BLaER1 (cell line): ENCODE measurements around the gene GSTP1.

Source experiments
- H3K27ac ChIP-seq: shearing (Covaris generic); formaldehyde crosslinking; 2 replicates; pipeline ENCODE4 v1.8.1; 2022
- H3K27me3 ChIP-seq: shearing (Covaris generic); formaldehyde crosslinking; 2 replicates; pipeline ENCODE4 v1.8.1; 2022
- H3K36me3 ChIP-seq: shearing (Covaris generic); formaldehyde crosslinking; 2 replicates; pipeline ENCODE4 v1.8.1; 2022
- H3K4me1 ChIP-seq: shearing (Covaris generic); formaldehyde crosslinking; 2 replicates; pipeline ENCODE4 v1.8.1; 2022
- H3K4me2 ChIP-seq: shearing (Covaris generic); formaldehyde crosslinking; 2 replicates; pipeline ENCODE4 v1.8.1; 2022
- H3K4me3 ChIP-seq: shearing (Covaris generic); formaldehyde crosslinking; 2 replicates; pipeline ENCODE4 v1.8.1; 2022
- H3K9ac ChIP-seq: shearing (Covaris generic); formaldehyde crosslinking; 2 replicates; pipeline ENCODE4 v1.8.1; 2022
- H3K9me3 ChIP-seq: shearing (Covaris generic); formaldehyde crosslinking; 2 replicates; pipeline ENCODE4 v1.8.1; 2022
- H4K20me1 ChIP-seq: shearing (Covaris generic); formaldehyde crosslinking; 2 replicates; pipeline ENCODE4 v1.8.1; 2022
- Cebpa-rat ChIP-seq: shearing (Covaris generic); IDR thresholded peaks from 2 replicates; pipeline ENCODE4 v1.8.1; 2022

The GSTP1 gene

DNA sequence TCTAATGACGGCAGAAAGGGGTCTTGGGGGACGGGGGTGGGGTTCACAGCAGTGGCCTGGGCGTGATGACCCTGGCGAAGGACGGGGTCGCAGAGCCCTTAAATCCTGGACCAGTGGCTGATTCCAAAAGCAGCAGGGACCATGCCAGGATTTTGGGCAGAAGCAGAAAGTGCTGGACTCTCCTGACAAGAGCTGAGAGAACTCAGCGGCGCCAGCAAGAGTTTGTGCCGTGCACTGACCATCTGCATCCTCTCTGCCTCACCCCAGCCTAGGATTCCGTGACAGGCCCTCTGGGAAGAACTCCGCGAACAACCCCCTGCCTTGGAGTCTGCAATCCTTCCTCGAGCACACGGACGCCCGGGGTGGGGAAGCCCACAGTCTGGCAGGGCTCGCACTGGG, 22.5 kb downstream of the GSTP1 start:
- Histone ChIP-seq H3K9ac (peak overlapping the region; percentile 95), H3K4me1 (peaks cover 30% of the 10 kb centered on the region), H3K27ac (peak overlapping the region; percentile 42), H3K9me3 (no peaks in the 10 kb centered on the region), H4K20me1 (peaks cover 5% of the 10 kb centered on the region; the same call in 1 of the 2 replicates), H3K4me3 (peak overlapping the region; percentile 98), H3K27me3 (peaks cover 7% of the 10 kb centered on the region; the same call in 1 of the 2 replicates), H3K4me2 (peak overlapping the region; percentile 96), H3K36me3 (peaks cover 29% of the 10 kb centered on the region)
- no peak for TF ChIP-seq Cebpa-rat

GRCh38 chr11:67606492-67607295, 23.1 kb downstream of the GSTP1 start, which contains the start of gene NDUFV1:
Gene NDUFV1, plus strand, starts transcription at chr11:67606936. Its CDS starts 69 bp downstream, at chr11:67607005.
- peaks cover 5% of the 10 kb centered on the region; the same call in 1 of the 2 replicates for H4K20me1 ChIP-seq
- no peak for TF ChIP-seq Cebpa-rat

DNA sequence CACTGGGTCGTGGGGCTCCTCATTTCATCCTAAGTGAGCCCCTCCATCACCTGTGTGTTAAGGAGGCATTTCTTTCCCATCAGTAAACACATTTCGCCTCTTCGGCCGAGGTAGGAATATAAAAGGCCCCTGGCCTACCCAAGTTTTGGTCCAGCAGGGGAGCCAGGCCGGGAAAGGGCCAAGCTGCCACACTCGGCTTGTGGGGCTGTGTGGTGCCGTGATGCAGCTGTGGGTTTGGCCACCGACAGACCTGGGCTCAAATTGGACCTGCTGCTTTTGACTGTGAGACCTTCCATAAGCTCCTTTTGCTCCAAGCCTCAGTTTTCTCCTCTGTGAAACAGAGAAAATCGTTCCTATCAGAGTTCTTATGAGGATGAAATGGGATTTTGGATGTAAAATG, 23.9 kb downstream of the GSTP1 start:
- no peak for TF ChIP-seq Cebpa-rat
- peaks cover 5% of the 10 kb centered on the region; the same call in 1 of the 2 replicates for H4K20me1 ChIP-seq
- peak overlapping the region; percentile 95 for H3K9ac ChIP-seq
- peaks cover 7% of the 10 kb centered on the region; the same call in 1 of the 2 replicates for H3K27me3 ChIP-seq
- peak overlapping the region; percentile 85 for H3K27ac ChIP-seq
- H3K4me3 ChIP-seq: peak overlapping the region; percentile 98
- H3K4me1 ChIP-seq: peaks cover 38% of the 10 kb centered on the region
- no peaks in the 10 kb centered on the region for H3K9me3 ChIP-seq
- peaks cover 44% of the 10 kb centered on the region for H3K36me3 ChIP-seq
- H3K4me2 ChIP-seq: peak overlapping the region; percentile 96

More at GRCh38 chr11:67606492-67607295, 23.1 kb downstream of the GSTP1 start, which contains the start of gene NDUFV1:
- H3K27ac ChIP-seq: peak within 1 kb of the TSS; percentile 85
- peak within 1 kb of the TSS; percentile 96 for H3K4me2 ChIP-seq
- peak within 1 kb of the TSS; percentile 98 for H3K4me3 ChIP-seq
- H3K27me3 ChIP-seq: peaks cover 7% of the 10 kb centered on the region; the same call in 1 of the 2 replicates
- peaks cover 35% of the 10 kb centered on the region for H3K36me3 ChIP-seq
- H3K9ac ChIP-seq: peak within 1 kb of the TSS; percentile 95
- peaks cover 36% of the 10 kb centered on the region for H3K4me1 ChIP-seq
- no peaks in the 10 kb centered on the region for H3K9me3 ChIP-seq

GRCh38 chr11:67608486-67608885, 24.9 kb downstream of the GSTP1 start:
- Histone ChIP-seq H3K9me3 (no peaks in the 10 kb centered on the region), H3K4me3 (no peak overlapping the region), H3K27ac (no peak overlapping the region), H3K27me3 (peaks cover 7% of the 10 kb centered on the region; the same call in 1 of the 2 replicates), H3K4me1 (peaks cover 48% of the 10 kb centered on the region), H3K9ac (no peak overlapping the region), H3K36me3 (peaks cover 53% of the 10 kb centered on the region), H3K4me2 (peak overlapping the region; percentile 96; the same call in 1 of the 2 replicates), H4K20me1 (peaks cover 5% of the 10 kb centered on the region; the same call in 1 of the 2 replicates)
- no peak for TF ChIP-seq Cebpa-rat

GRCh38 chr11:67609316-67609715, 25.7 kb downstream of the GSTP1 start:
- peaks cover 54% of the 10 kb centered on the region for H3K36me3 ChIP-seq
- H3K9ac ChIP-seq: no peak overlapping the region
- H3K4me2 ChIP-seq: no peak overlapping the region
- no peaks in the 10 kb centered on the region for H3K9me3 ChIP-seq
- H3K4me1 ChIP-seq: peaks cover 55% of the 10 kb centered on the region
- peaks cover 5% of the 10 kb centered on the region; the same call in 1 of the 2 replicates for H4K20me1 ChIP-seq
- H3K27me3 ChIP-seq: peaks cover 7% of the 10 kb centered on the region; the same call in 1 of the 2 replicates
- H3K27ac ChIP-seq: no peak overlapping the region
- TF ChIP-seq Cebpa-rat: no peak
- no peak overlapping the region for H3K4me3 ChIP-seq

GRCh38 chr11:67610302-67610868, 26.8 kb downstream of the GSTP1 start:
- Histone ChIP-seq H3K4me3 (no peak overlapping the region), H3K27ac (no peak overlapping the region), H3K4me1 (peaks cover 61% of the 10 kb centered on the region), H3K4me2 (no peak overlapping the region), H4K20me1 (peaks cover 5% of the 10 kb centered on the region; the same call in 1 of the 2 replicates), H3K9me3 (no peaks in the 10 kb centered on the region), H3K9ac (no peak overlapping the region), H3K36me3 (peaks cover 54% of the 10 kb centered on the region), H3K27me3 (no peaks in the 10 kb centered on the region)
- no peak for TF ChIP-seq Cebpa-rat

DNA sequence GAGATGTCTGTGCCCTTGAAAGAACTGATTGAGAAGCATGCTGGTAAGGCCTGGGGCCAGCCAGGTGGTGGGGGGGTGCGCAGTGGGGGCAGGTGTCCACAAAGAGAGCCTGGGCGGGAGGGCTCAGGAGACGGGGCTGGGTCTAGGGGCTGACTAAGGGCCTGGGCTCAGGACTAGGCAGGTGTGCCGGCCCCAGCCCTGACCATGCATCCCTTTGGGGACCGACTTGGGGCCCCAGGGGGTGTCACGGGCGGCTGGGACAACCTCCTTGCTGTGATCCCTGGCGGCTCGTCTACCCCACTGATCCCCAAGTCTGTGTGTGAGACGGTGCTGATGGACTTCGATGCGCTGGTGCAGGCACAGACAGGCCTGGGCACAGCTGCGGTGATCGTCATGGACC, 27.6 kb downstream of the GSTP1 start:
- peaks cover 5% of the 10 kb centered on the region; the same call in 1 of the 2 replicates for H4K20me1 ChIP-seq
- no peak overlapping the region for H3K4me3 ChIP-seq
- no peaks in the 10 kb centered on the region for H3K9me3 ChIP-seq
- H3K9ac ChIP-seq: no peak overlapping the region
- H3K4me2 ChIP-seq: no peak overlapping the region
- TF ChIP-seq Cebpa-rat: no peak
- H3K4me1 ChIP-seq: peaks cover 61% of the 10 kb centered on the region
- H3K27me3 ChIP-seq: no peaks in the 10 kb centered on the region
- H3K36me3 ChIP-seq: peaks cover 54% of the 10 kb centered on the region
- peak overlapping the region; percentile 8; the same call in 1 of the 2 replicates for H3K27ac ChIP-seq

GRCh38 chr11:67611704-67612587, 28.3 kb downstream of the GSTP1 start:
- no peak overlapping the region for H3K4me2 ChIP-seq
- H4K20me1 ChIP-seq: peaks cover 5% of the 10 kb centered on the region; the same call in 1 of the 2 replicates
- H3K9me3 ChIP-seq: no peaks in the 10 kb centered on the region
- H3K27ac ChIP-seq: peak overlapping the region; percentile 80
- H3K9ac ChIP-seq: no peak overlapping the region
- no peak for TF ChIP-seq Cebpa-rat
- H3K4me1 ChIP-seq: peaks cover 66% of the 10 kb centered on the region
- no peaks in the 10 kb centered on the region for H3K27me3 ChIP-seq
- H3K4me3 ChIP-seq: no peak overlapping the region
- H3K36me3 ChIP-seq: peaks cover 54% of the 10 kb centered on the region

GRCh38 chr11:67612751-67613150, 29.1 kb downstream of the GSTP1 start:
- no peak for TF ChIP-seq Cebpa-rat
- Histone ChIP-seq H3K36me3 (peaks cover 54% of the 10 kb centered on the region), H3K9ac (peak overlapping the region; percentile 40; the same call in 1 of the 2 replicates), H3K9me3 (no peaks in the 10 kb centered on the region), H3K27ac (peak overlapping the region; percentile 80), H3K4me1 (peaks cover 61% of the 10 kb centered on the region), H4K20me1 (no peaks in the 10 kb centered on the region), H3K27me3 (no peaks in the 10 kb centered on the region), H3K4me3 (no peak overlapping the region), H3K4me2 (peak overlapping the region; percentile 97)
